Ishikawa (cell line): ENCODE data around the gene ETHE1.

ENCODE experiments used
- CEBPB ChIP-seq: IDR thresholded peaks from 2 replicates; pipeline ENCODE4 v1.6.1; 2012
- EGR1 ChIP-seq: IDR thresholded peaks from 2 replicates; pipeline ENCODE4 v1.6.1; 2012
- FOXM1 ChIP-seq: IDR thresholded peaks from 2 replicates; pipeline ENCODE4 v1.6.1; 2012; ENCODE audit warnings: low read depth, borderline replicate concordance
- NFIC ChIP-seq: IDR thresholded peaks from 2 replicates; pipeline ENCODE4 v1.6.1; 2012
- RAD21 ChIP-seq: IDR thresholded peaks from 2 replicates; pipeline ENCODE4 v1.6.1; 2012; ENCODE audit warnings: low read depth
- TAF1 ChIP-seq: IDR thresholded peaks from 2 replicates; pipeline ENCODE4 v1.6.1; 2012; ENCODE audit warnings: low read depth, mild to moderate bottlenecking
- YY1 ChIP-seq: IDR thresholded peaks from 2 replicates; pipeline ENCODE4 v1.6.1; 2012; ENCODE audit warnings: low read depth
- TF ChIP-seq, protein P1 (sequence below): IDR thresholded peaks from 2 replicates; pipeline ENCODE4 v1.6.1; 2012
- TF ChIP-seq, protein P2 (sequence below): IDR thresholded peaks from 2 replicates; pipeline ENCODE4 v1.6.1; 2012; ENCODE audit warnings: low read depth, mild to moderate bottlenecking

DNA sequence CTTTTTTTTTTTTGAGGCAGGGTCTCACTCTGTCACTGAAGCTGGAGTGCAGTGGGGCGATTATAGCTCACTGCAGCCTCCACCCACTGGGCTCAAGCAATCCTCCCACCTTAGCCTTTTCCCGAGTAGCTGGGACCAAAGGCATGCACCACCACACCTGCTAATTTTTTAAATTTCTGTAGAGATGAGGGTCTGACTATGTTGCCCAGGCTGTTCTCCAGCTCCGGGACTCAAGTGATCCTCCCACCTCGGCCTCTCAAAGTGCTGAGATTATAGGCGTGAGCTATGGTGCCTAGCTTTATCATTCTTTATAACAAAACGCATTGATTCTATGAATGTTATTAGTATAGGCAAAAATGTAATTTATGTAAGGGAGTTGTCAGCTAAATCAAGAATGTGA is 43.7 kb downstream of the ETHE1 start:
- TF ChIP-seq, protein P1, sequence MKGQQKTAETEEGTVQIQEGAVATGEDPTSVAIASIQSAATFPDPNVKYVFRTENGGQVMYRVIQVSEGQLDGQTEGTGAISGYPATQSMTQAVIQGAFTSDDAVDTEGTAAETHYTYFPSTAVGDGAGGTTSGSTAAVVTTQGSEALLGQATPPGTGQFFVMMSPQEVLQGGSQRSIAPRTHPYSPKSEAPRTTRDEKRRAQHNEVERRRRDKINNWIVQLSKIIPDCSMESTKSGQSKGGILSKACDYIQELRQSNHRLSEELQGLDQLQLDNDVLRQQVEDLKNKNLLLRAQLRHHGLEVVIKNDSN, result no peak
- TF ChIP-seq, protein P2, sequence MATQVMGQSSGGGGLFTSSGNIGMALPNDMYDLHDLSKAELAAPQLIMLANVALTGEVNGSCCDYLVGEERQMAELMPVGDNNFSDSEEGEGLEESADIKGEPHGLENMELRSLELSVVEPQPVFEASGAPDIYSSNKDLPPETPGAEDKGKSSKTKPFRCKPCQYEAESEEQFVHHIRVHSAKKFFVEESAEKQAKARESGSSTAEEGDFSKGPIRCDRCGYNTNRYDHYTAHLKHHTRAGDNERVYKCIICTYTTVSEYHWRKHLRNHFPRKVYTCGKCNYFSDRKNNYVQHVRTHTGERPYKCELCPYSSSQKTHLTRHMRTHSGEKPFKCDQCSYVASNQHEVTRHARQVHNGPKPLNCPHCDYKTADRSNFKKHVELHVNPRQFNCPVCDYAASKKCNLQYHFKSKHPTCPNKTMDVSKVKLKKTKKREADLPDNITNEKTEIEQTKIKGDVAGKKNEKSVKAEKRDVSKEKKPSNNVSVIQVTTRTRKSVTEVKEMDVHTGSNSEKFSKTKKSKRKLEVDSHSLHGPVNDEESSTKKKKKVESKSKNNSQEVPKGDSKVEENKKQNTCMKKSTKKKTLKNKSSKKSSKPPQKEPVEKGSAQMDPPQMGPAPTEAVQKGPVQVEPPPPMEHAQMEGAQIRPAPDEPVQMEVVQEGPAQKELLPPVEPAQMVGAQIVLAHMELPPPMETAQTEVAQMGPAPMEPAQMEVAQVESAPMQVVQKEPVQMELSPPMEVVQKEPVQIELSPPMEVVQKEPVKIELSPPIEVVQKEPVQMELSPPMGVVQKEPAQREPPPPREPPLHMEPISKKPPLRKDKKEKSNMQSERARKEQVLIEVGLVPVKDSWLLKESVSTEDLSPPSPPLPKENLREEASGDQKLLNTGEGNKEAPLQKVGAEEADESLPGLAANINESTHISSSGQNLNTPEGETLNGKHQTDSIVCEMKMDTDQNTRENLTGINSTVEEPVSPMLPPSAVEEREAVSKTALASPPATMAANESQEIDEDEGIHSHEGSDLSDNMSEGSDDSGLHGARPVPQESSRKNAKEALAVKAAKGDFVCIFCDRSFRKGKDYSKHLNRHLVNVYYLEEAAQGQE, result no peak
- no peak for TF ChIP-seq TAF1
- no peak for TF ChIP-seq YY1
- TF ChIP-seq RAD21, result no peak
- no peak for TF ChIP-seq NFIC
- no peak for TF ChIP-seq CEBPB
- TF ChIP-seq EGR1, result no peak
- no peak for TF ChIP-seq FOXM1
